Left lung (tissue), 10 donors: ENCODE results near the gene TAF9B. TPM values are rescaled to one million over a fixed set of nuclear protein-coding genes. Genes with fewer than 3 reads are reported as not detected.

Source experiments
- ATAC-seq: fragments of 200-7000 bp; cut with Tn5 transposase; one replicate; pipeline ENCODE4 v1.9.1; 2020; ENCODE audit warnings: moderate library complexity
- DNase-seq, 4 donors: peaks; one replicate each; pipeline ENCODE4 v3.0.0-alpha.2; 2013 to 2020
- H3K27ac ChIP-seq, 2 donors: fragments of 200-600 bp; sonication (generic) in 1 of 2; one replicate each; pipeline versions ENCODE4 v1.5.0 to v1.8.0; 2020 to 2021
- H3K27me3 ChIP-seq, 2 donors: fragments of 200-600 bp; sonication (generic) in 1 of 2; one replicate each; pipeline versions ENCODE4 v1.5.0 to v1.8.0; 2020 to 2021
- H3K36me3 ChIP-seq, 2 donors: fragments of 200-600 bp; sonication (generic) in 1 of 2; one replicate each; pipeline versions ENCODE4 v1.5.0 to v1.8.0; 2020 to 2021
- H3K4me1 ChIP-seq, 2 donors: fragments of 200-600 bp; one replicate each; pipeline ENCODE4 v1.8.0; 2021
- H3K4me3 ChIP-seq, 2 donors: fragments of 200-600 bp; sonication (generic) in 1 of 2; one replicate each; pipeline versions ENCODE4 v1.5.0 to v1.8.0; 2020 to 2021; ENCODE audit warnings: mild to moderate bottlenecking in 1 of 2
- H3K9me3 ChIP-seq, 2 donors: fragments of 200-600 bp; sonication (generic) in 1 of 2; one replicate each; pipeline versions ENCODE4 v1.5.0 to v1.8.0; 2020 to 2021
- intact Hi-C, 2 donors: fragments of 100-400 bp; cut with DNase I; formaldehyde crosslinking; loops; one replicate each; pipeline versions ENCODE4 v1.11.2 to v1.14.2; 2022
- polyA plus RNA-seq, 6 donors: library from polyadenylated mRNA; unstranded; fragments of 120-200 nt; gene quantifications; one replicate each; pipeline ENCODE4 v1.2.1, GENCODE V29; 2013; ENCODE audit not compliant: insufficient read length in 6 of 6
- total RNA-seq, 2 donors: library from RNA; stranded (reverse); fragmentation: NEBNext Ultra II Directional; extraction: Animal tissue kit (Norgen Biotek cat#: 25700); gene quantifications; one replicate each; pipeline ENCODE4 v1.2.1, GENCODE V29; 2021
- TF ChIP-seq, protein P1 (sequence below), 2 donors: fragments of 200-600 bp; sonication (generic) in 1 of 2; IDR thresholded peaks; one replicate each; pipeline versions ENCODE4 v1.5.0 to v1.8.0; 2021; ENCODE audit warnings: antibody characterized with exemption in 2 of 2
- donor health status: DM: no; HTN: yes; CAD: no.
- donor health status: DM: no; HTN: no; CAD: no.

The TAF9B gene
- total and polyA plus RNA-seq, 8 donors, result 13.9 to 46.9 (median 41.4) TPM

DNA sequence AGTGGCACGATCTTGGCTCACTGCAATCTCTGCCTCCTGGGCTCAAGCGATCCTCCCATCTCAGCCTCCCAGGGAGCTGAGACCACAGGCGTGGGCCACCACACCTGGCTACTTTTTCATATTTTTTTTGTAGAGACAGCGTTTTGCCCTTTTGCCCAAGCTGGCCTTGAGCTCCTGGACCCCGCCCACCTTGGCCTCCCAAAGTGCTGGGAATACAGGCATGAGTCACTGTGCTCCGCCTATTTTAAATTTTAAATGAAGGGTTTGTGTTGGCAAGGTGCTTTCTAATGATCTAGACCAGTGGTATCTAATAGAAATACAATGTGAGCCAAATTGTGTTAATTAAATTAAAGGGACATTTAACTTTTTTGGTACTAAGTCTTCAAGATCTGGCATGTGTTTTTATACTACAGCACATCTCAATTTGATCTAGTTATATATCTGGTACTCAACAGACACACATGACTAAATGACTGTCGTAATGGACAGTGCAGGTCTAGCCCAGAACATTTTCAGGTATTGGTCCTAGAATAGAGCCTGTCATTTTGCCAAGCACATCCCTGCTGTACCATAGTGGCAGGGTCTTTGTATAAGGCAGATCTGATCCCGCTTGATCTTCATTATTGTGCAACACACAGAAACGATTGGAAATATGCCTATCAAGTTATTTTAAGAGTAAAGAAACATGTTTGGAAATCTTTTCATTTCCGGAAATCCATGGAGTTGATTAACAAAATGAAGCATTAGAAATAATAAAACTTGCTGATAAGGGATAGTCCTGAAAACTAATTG lies 28.1 kb downstream of the TAF9B start:
- Histone ChIP-seq H3K9me3 (no peaks in the 10 kb centered on the region), H3K36me3 (peaks cover 0 to 59% of the 10 kb centered on the region in 2 donors), H3K27ac (no peak overlapping the region), H3K4me1 (peaks cover 8 to 40% of the 10 kb centered on the region in 2 donors), H3K4me3 (no peak overlapping the region), H3K27me3 (no peaks in the 10 kb centered on the region)
- TF ChIP-seq, protein P1, sequence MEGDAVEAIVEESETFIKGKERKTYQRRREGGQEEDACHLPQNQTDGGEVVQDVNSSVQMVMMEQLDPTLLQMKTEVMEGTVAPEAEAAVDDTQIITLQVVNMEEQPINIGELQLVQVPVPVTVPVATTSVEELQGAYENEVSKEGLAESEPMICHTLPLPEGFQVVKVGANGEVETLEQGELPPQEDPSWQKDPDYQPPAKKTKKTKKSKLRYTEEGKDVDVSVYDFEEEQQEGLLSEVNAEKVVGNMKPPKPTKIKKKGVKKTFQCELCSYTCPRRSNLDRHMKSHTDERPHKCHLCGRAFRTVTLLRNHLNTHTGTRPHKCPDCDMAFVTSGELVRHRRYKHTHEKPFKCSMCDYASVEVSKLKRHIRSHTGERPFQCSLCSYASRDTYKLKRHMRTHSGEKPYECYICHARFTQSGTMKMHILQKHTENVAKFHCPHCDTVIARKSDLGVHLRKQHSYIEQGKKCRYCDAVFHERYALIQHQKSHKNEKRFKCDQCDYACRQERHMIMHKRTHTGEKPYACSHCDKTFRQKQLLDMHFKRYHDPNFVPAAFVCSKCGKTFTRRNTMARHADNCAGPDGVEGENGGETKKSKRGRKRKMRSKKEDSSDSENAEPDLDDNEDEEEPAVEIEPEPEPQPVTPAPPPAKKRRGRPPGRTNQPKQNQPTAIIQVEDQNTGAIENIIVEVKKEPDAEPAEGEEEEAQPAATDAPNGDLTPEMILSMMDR (IDR thresholded peaks at IDR 0.05), result no peak
- intact Hi-C loops, result no loop called here
- DNase-seq (no peak), ATAC-seq (no peak)

DNA sequence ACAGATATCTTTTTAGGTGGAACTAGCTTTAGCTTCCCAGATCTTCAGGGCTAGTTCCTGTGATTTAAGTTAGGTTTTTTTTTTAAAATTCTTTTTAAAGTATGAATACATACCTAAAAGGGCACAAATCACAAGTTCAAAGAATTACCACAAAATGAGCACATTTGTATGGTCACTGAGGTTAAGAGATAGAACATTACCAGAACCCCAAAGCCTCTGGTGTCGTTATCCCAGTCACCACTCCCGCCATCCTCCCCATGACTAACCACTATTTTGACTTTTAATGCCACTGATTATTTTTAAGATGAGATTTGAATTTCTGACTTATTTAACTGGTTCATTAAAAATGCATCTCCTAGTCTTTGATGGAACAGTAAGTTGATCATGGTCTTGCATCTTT lies 30.0 kb downstream of the TAF9B start:
- no peaks in the 10 kb centered on the region for H3K9me3 ChIP-seq
- H3K4me3 ChIP-seq, result no peak overlapping the region
- peaks cover 8 to 52% of the 10 kb centered on the region in 2 donors for H3K4me1 ChIP-seq
- no peaks in the 10 kb centered on the region for H3K27me3 ChIP-seq
- intact Hi-C loops, result no loop called here
- no peak overlapping the region for H3K27ac ChIP-seq
- ATAC-seq (no peak), DNase-seq (no peak)
- H3K36me3 ChIP-seq, result peaks cover 0 to 41% of the 10 kb centered on the region in 2 donors
- TF ChIP-seq, protein P1 (IDR thresholded peaks at IDR 0.05), result no peak

DNA sequence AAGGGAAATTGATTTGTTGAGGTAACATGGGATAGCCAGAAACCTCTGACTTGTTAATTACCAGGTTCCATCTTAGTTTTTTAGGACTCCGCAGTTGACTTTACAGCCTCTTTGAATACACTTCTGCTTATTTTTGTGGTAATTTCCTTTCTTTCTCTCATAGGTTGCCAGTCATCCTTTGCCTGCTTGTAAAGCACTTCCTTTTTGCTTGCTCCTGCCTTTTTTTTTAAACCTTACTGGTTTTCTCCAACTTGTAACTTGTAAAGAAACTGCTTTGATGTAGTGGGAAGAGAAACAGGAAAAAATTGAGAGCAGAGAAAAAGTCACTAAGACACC lies 32.8 kb downstream of the TAF9B start:
- H3K27ac ChIP-seq, result peak overlapping the region in 1 of 2 donors; percentile 97
- H3K27me3 ChIP-seq, result no peaks in the 10 kb centered on the region
- H3K9me3 ChIP-seq, result no peaks in the 10 kb centered on the region
- ATAC-seq, result no peak
- H3K4me1 ChIP-seq, result peaks cover 8 to 52% of the 10 kb centered on the region in 2 donors
- no peak for DNase-seq
- H3K4me3 ChIP-seq, result peak overlapping the region in 1 of 2 donors; percentile 67
- intact Hi-C loops, result no loop called here
- TF ChIP-seq, protein P1 (IDR thresholded peaks at IDR 0.05), result no peak
- H3K36me3 ChIP-seq, result peaks cover 0 to 17% of the 10 kb centered on the region in 2 donors

DNA sequence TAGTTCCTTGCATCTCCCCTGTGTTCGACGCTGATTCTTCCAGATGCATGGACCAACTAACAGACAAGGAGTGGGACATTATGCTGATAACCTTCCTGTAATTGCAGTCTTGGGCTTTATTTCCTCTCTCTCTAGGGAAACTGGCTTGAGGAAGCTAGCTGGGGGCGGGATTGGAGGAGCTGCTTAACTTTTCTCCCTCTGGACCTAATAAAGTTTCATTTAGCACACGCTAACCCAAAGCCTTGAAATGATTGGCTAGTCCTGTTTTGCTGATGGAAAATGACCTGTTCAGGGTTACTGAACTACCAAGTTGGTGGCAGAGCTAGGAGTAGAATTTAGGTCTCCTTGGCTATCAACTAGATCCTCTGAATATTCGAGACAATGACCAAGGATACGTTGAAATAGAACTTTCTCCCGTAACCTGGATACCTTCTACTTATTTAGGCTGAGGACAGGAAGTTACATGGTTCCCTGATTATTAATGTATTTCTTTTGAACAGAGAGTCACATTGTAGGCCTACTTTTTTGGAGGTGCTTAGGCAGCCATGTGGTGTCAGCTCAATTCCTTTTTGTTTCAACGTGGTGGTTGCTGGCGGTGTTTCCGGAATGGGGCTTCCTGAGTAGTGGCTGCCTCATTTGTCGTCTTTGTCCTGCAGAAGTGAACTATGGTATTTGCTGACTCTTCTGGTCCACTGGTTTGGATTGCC lies 33.4 kb downstream of the TAF9B start:
- TF ChIP-seq, protein P1 (IDR thresholded peaks at IDR 0.05), result no peak
- DNase-seq (no peak), ATAC-seq (no peak)
- H3K27ac ChIP-seq, result peak overlapping the region in 1 of 2 donors; percentile 97
- H3K4me1 ChIP-seq, result peaks cover 8 to 52% of the 10 kb centered on the region in 2 donors
- no peaks in the 10 kb centered on the region for H3K27me3 ChIP-seq
- peaks cover 0 to 12% of the 10 kb centered on the region in 2 donors for H3K36me3 ChIP-seq
- intact Hi-C loops, result no loop called here
- H3K9me3 ChIP-seq, result no peaks in the 10 kb centered on the region
- H3K4me3 ChIP-seq, result peak overlapping the region in 1 of 2 donors; percentile 67
